Natural killer cell treated with Interleukin-12 subunit alpha and Interleukin-12 subunit beta and Interleukin-15 and Interleukin-18, amount 100 ng/mL, for 72 hours (primary cell): ENCODE results near the gene QRFP. TPM values are rescaled to one million over a fixed set of nuclear protein-coding genes. Genes with fewer than 3 reads are reported as not detected.

Experiments
- ATAC-seq, 2 donors: fragments of 150-1000 bp; cut with Tn5 transposase in 1 of 2; sonication (Bioruptor Pico), chemical (Tn5 transposase) in 1 of 2; 2 replicates each; pipeline ENCODE4 v1.10.0; 2021
- DNase-seq: peaks from one replicate; pipeline ENCODE4 v3.0.0; 2022; ENCODE audit warnings: low spot score
- H3K27ac Mint-ChIP-seq, 2 donors: 1 replicate in 1 of 2; 2 replicates in 1 of 2; pipeline ENCODE4 v1.8.0; 2022; ENCODE audit warnings: mixed read lengths in 2 of 2, mild to moderate bottlenecking in 1 of 2, moderate library complexity in 1 of 2
- H3K27me3 Mint-ChIP-seq, 2 donors: 1 replicate in 1 of 2; 2 replicates in 1 of 2; pipeline ENCODE4 v1.8.0; 2022; ENCODE audit warnings: mixed read lengths in 2 of 2
- H3K36me3 Mint-ChIP-seq: one replicate; pipeline ENCODE4 v1.8.0; 2022; ENCODE audit warnings: mixed read lengths
- H3K4me1 Mint-ChIP-seq, 2 donors: 1 replicate in 1 of 2; 2 replicates in 1 of 2; pipeline ENCODE4 v1.8.0; 2022; ENCODE audit warnings: low read depth in 2 of 2, mixed read lengths in 2 of 2, mild to moderate bottlenecking in 1 of 2
- H3K4me3 Mint-ChIP-seq: one replicate; pipeline ENCODE4 v1.8.0; 2022; ENCODE audit warnings: mixed read lengths
- H3K9me3 Mint-ChIP-seq: 2 replicates; pipeline ENCODE4 v1.8.0; 2022; ENCODE audit warnings: mixed read lengths
- total RNA-seq, 2 donors: library from RNA; stranded (reverse); gene quantifications; one replicate each; pipeline ENCODE4 v1.2.3, GENCODE V29; 2022

QRFP gene
- total RNA-seq, 2 donors from 2014 or later: not detected

- Mint-ChIP-seq H3K36me3 (no peaks in the 10 kb centered on the region), H3K4me1 (no peaks in the 10 kb centered on the region), H3K27me3 (no peaks in the 10 kb centered on the region), H3K9me3 (no peaks in the 10 kb centered on the region), H3K27ac (no peak overlapping the region), H3K4me3 (no peak overlapping the region)
- DNase-seq (no peak), ATAC-seq (peak; percentile 34 to 65)
Observed at GRCh38 chr9:130908146-130908877, 11.7 kb upstream of the QRFP start.

- H3K27me3 Mint-ChIP-seq: no peaks in the 10 kb centered on the region
- no peak for ATAC-seq
- H3K36me3 Mint-ChIP-seq: no peaks in the 10 kb centered on the region
- H3K4me1 Mint-ChIP-seq: no peaks in the 10 kb centered on the region
- no peak overlapping the region for H3K4me3 Mint-ChIP-seq
- no peak for DNase-seq
- H3K27ac Mint-ChIP-seq: no peak overlapping the region
- no peaks in the 10 kb centered on the region for H3K9me3 Mint-ChIP-seq
Observed at GRCh38 chr9:130906735-130907416, 10.3 kb upstream of the QRFP start.

GRCh38 chr9:130905902-130906734 lies 9.5 kb upstream of the QRFP start:
- DNase-seq (no peak), ATAC-seq (peak in 1 of 2 donors; percentile 6)
- H3K27me3 Mint-ChIP-seq: no peaks in the 10 kb centered on the region
- H3K9me3 Mint-ChIP-seq: no peaks in the 10 kb centered on the region
- no peaks in the 10 kb centered on the region for H3K4me1 Mint-ChIP-seq
- H3K36me3 Mint-ChIP-seq: no peaks in the 10 kb centered on the region
- no peak overlapping the region for H3K27ac Mint-ChIP-seq
- no peak overlapping the region for H3K4me3 Mint-ChIP-seq

- Mint-ChIP-seq H3K4me1 (no peaks in the 10 kb centered on the region), H3K9me3 (no peaks in the 10 kb centered on the region), H3K36me3 (no peaks in the 10 kb centered on the region), H3K4me3 (no peak overlapping the region), H3K27me3 (no peaks in the 10 kb centered on the region), H3K27ac (no peak overlapping the region)
- ATAC-seq: no peak
- DNase-seq: no peak
Observed at GRCh38 chr9:130905125-130905901, 8.7 kb upstream of the QRFP start.

GRCh38 chr9:130904070-130905044 lies 7.7 kb upstream of the QRFP start:
- ATAC-seq (no peak), DNase-seq (no peak)
- Mint-ChIP-seq H3K36me3 (no peaks in the 10 kb centered on the region), H3K27ac (no peak overlapping the region), H3K4me1 (no peaks in the 10 kb centered on the region), H3K9me3 (no peaks in the 10 kb centered on the region), H3K4me3 (no peak overlapping the region), H3K27me3 (no peaks in the 10 kb centered on the region)

- H3K27me3 Mint-ChIP-seq: no peaks in the 10 kb centered on the region
Observed at GRCh38 chr9:130903194-130904069, 6.8 kb upstream of the QRFP start.

GRCh38 chr9:130902204-130903185 lies 5.9 kb upstream of the QRFP start:
- ATAC-seq: no peak
- no peak overlapping the region for H3K27ac Mint-ChIP-seq

More at GRCh38 chr9:130903194-130904069, 6.8 kb upstream of the QRFP start:
- H3K4me1 Mint-ChIP-seq: no peaks in the 10 kb centered on the region
- ATAC-seq (peak in 1 of 2 donors; percentile 20), DNase-seq (no peak)
- no peak overlapping the region for H3K27ac Mint-ChIP-seq
- no peaks in the 10 kb centered on the region for H3K36me3 Mint-ChIP-seq
- no peak overlapping the region for H3K4me3 Mint-ChIP-seq
- no peaks in the 10 kb centered on the region for H3K9me3 Mint-ChIP-seq

GRCh38 chr9:130901498-130902203 lies 5.0 kb upstream of the QRFP start:
- Mint-ChIP-seq H3K36me3 (no peaks in the 10 kb centered on the region), H3K27ac (no peak overlapping the region), H3K9me3 (no peaks in the 10 kb centered on the region), H3K4me3 (no peak overlapping the region), H3K4me1 (no peaks in the 10 kb centered on the region), H3K27me3 (no peaks in the 10 kb centered on the region)
- no peak for DNase-seq
- no peak for ATAC-seq

More at GRCh38 chr9:130902204-130903185, 5.9 kb upstream of the QRFP start:
- no peak for DNase-seq
- Mint-ChIP-seq H3K9me3 (no peaks in the 10 kb centered on the region), H3K36me3 (no peaks in the 10 kb centered on the region), H3K4me1 (no peaks in the 10 kb centered on the region), H3K4me3 (no peak overlapping the region), H3K27me3 (no peaks in the 10 kb centered on the region)

GRCh38 chr9:130900701-130901497 lies 4.3 kb upstream of the QRFP start:
- ATAC-seq: no peak

More at GRCh38 chr9:130900701-130901497, 4.3 kb upstream of the QRFP start:
- Mint-ChIP-seq H3K9me3 (no peaks in the 10 kb centered on the region), H3K4me1 (no peaks in the 10 kb centered on the region), H3K27me3 (no peaks in the 10 kb centered on the region), H3K36me3 (no peaks in the 10 kb centered on the region), H3K4me3 (no peak overlapping the region), H3K27ac (no peak overlapping the region)
- no peak for DNase-seq
